CD14-positive monocyte (primary cell): Measurements from ENCODE around the gene DAP3. TPM values are rescaled to one million over a fixed set of nuclear protein-coding genes. Genes with fewer than 3 reads are reported as not detected.
A peak's percentile ranks its signal among the peaks of the same experiment; 100 is the strongest.
"Not testable (repeated sequence)": the region's sequence is repeated elsewhere in the genome, so short reads cannot be mapped to it uniquely, and the experiment has no call there.

Experiments used
- DNase-seq, 3 donors: peaks; one replicate each; pipeline ENCODE4 v3.0.0-alpha.2; 2011 to 2022
- H2AFZ ChIP-seq: 2 replicates; pipeline ENCODE4 v1.6.0; 2012; ENCODE audit warnings: mild to moderate bottlenecking, low read depth, low read length, inconsistent platforms; ENCODE audit not compliant: insufficient read depth, poor library complexity, severe bottlenecking
- H3K27ac ChIP-seq, 2 donors: 1 replicate in 1 of 2; 2 replicates in 1 of 2; pipeline ENCODE4 v1.5.1; 2012 to 2013; ENCODE audit warnings: low read length in 2 of 2, control low read depth in 1 of 2, inconsistent platforms in 1 of 2, low read depth in 1 of 2, mild to moderate bottlenecking in 1 of 2
- H3K27me3 ChIP-seq, 2 donors: one replicate each; pipeline versions ENCODE4 v1.6.0 to v1.6.1; 2011 to 2013; ENCODE audit warnings: low read length in 2 of 2; ENCODE audit not compliant: control insufficient read depth in 2 of 2, insufficient read depth in 2 of 2
- H3K36me3 ChIP-seq, 2 donors: replicated peaks in 1 of 2; 1 replicate in 1 of 2; 2 replicates in 1 of 2; pipeline versions ENCODE4 v1.5.1 to v1.6.1; 2012 to 2013; ENCODE audit warnings: low read length in 2 of 2, control low read depth in 1 of 2, inconsistent platforms in 1 of 2, mild to moderate bottlenecking in 1 of 2; ENCODE audit not compliant: insufficient read depth in 2 of 2, control insufficient read depth in 1 of 2
- H3K4me1 ChIP-seq, 2 donors: 1 replicate in 1 of 2; 2 replicates in 1 of 2; pipeline versions ENCODE4 v1.5.1 to v1.6.1; 2012 to 2013; ENCODE audit warnings: low read length in 2 of 2, control low read depth in 1 of 2, inconsistent platforms in 1 of 2, mild to moderate bottlenecking in 1 of 2, moderate library complexity in 1 of 2; ENCODE audit not compliant: insufficient read depth in 2 of 2, control insufficient read depth in 1 of 2
- H3K4me2 ChIP-seq: replicated peaks from 2 replicates; pipeline ENCODE3; 2012; ENCODE audit warnings: low read length, moderate library complexity, mild to moderate bottlenecking; ENCODE audit not compliant: poor library complexity, severe bottlenecking; ENCODE audit errors: extremely low read depth
- H3K4me3 ChIP-seq, 3 experiments: fragments of 200-600 bp in 1 of 3; sonication (generic) in 1 of 3; replicated peaks in 1 of 3; 1 replicate in 2 of 3; 2 replicates in 1 of 3; pipeline ENCODE4 v1.5.1; 2011 to 2013; ENCODE audit warnings: low read length in 3 of 3, mild to moderate bottlenecking in 3 of 3, control low read depth in 2 of 3, low read depth in 2 of 3, inconsistent platforms in 1 of 3, moderate library complexity in 1 of 3
- H3K79me2 ChIP-seq: 2 replicates; pipeline ENCODE4 v1.6.0; 2012; ENCODE audit warnings: mild to moderate bottlenecking, control low read depth, inconsistent platforms, low read length, moderate library complexity; ENCODE audit not compliant: insufficient read depth
- H3K9ac ChIP-seq: 2 replicates; pipeline ENCODE4 v1.6.0; 2017; ENCODE audit warnings: low read length, mild to moderate bottlenecking; ENCODE audit not compliant: insufficient read depth, poor library complexity, severe bottlenecking
- H3K9me3 ChIP-seq, 2 donors: replicated peaks in 1 of 2; 1 replicate in 1 of 2; 2 replicates in 1 of 2; pipeline versions ENCODE4 v1.5.1 to v1.6.1; 2012 to 2013; ENCODE audit warnings: low read length in 2 of 2, control low read depth in 1 of 2; ENCODE audit not compliant: control insufficient read depth in 1 of 2, insufficient read depth in 1 of 2
- H4K20me1 ChIP-seq: 2 replicates; pipeline ENCODE4 v1.6.0; 2012; ENCODE audit warnings: mild to moderate bottlenecking, low read length, control low read depth, moderate library complexity; ENCODE audit not compliant: insufficient read depth
- H3K27ac Mint-ChIP-seq, 7 donors: one replicate each; pipeline ENCODE4 v1.8.0; 2020; ENCODE audit warnings: mild to moderate bottlenecking in 7 of 7, mixed read lengths in 7 of 7, moderate library complexity in 6 of 7, inconsistent platforms in 2 of 7
- H3K27me3 Mint-ChIP-seq, 3 donors: one replicate each; pipeline ENCODE4 v1.8.0; 2021 to 2022; ENCODE audit warnings: low read depth in 3 of 3, mild to moderate bottlenecking in 3 of 3, mixed read lengths in 3 of 3, moderate library complexity in 3 of 3, inconsistent platforms in 1 of 3
- H3K36me3 Mint-ChIP-seq, 2 donors: one replicate each; pipeline ENCODE4 v1.8.0; 2020; ENCODE audit warnings: mixed read lengths in 2 of 2, inconsistent platforms in 1 of 2, mild to moderate bottlenecking in 1 of 2
- H3K4me1 Mint-ChIP-seq: one replicate; pipeline ENCODE4 v1.8.0; 2020; ENCODE audit warnings: mild to moderate bottlenecking, mixed read lengths
- H3K4me3 Mint-ChIP-seq, 2 donors: one replicate each; pipeline ENCODE4 v1.8.0; 2020; ENCODE audit warnings: mild to moderate bottlenecking in 2 of 2, mixed read lengths in 2 of 2, moderate library complexity in 1 of 2
- H3K9me3 Mint-ChIP-seq, 7 donors: one replicate each; pipeline ENCODE4 v1.8.0; 2020 to 2022; ENCODE audit warnings: mixed read lengths in 7 of 7, mild to moderate bottlenecking in 6 of 7, moderate library complexity in 6 of 7, inconsistent platforms in 2 of 7
- WGBS: methylation state at CpG from one replicate; pipeline ENCODE4 v1.1.5; 2013; ENCODE audit warnings: missing lambda C conversion rate; ENCODE audit not compliant: insufficient coverage; 5-methylcytosine and 5-hydroxymethylcytosine counted together
- intact Hi-C, 2 donors: fragments of 100-400 bp; cut with micrococcal nuclease; formaldehyde crosslinking; loops; one replicate each; pipeline versions ENCODE4 v1.15.0 to v1.15.1; 2023
- polyA plus RNA-seq, 3 donors: library from polyadenylated mRNA; depleted of rRNA in 1 of 3; unstranded in 2 of 3; stranded (reverse) in 1 of 3; fragments of 300-500 nt in 2 of 3; fragments of >200 nt in 1 of 3; fragmentation: Illumina TruSeq in 2 of 3; gene quantifications; 1 replicate in 2 of 3; 2 replicates in 1 of 3; pipeline ENCODE4 v1.2.3, GENCODE V29; 2012 to 2021
- TF ChIP-seq, protein P1 (sequence below): fragments of 200-600 bp; IDR thresholded peaks from one replicate; pipeline ENCODE4 v1.8.0; 2022; ENCODE audit warnings: antibody characterized with exemption, mild to moderate bottlenecking

The DAP3 gene
- polyA plus RNA-seq, 3 donors: 69.0 to 79.3 (median 72.7) TPM

DNA sequence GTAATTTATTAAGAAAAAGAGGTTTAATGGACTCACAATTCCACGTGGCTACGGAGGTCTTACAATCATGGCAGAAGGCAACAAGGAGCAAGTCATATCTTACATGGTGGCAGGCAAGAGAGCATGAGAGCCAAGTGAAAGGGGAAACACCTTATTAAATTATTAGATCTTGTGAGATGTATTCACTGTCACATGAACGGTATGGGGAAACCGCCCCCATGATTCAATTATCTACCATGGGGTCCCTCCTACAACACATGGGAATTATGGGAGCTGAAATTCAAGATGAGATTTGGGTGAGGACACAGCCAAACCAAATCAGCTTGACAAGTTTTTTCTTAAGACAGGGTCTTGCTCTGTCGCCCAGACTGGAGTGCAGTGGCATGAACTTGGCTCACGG is 14.3 kb downstream of the DAP3 start:
- Histone ChIP-seq H3K9me3 (no peaks in the 10 kb centered on the region), H3K27me3 (no peaks in the 10 kb centered on the region), H3K79me2 (peaks cover 70% of the 10 kb centered on the region), H3K4me1 (peaks cover 0 to 4% of the 10 kb centered on the region in 2 donors), H2AFZ (no peak overlapping the region), H3K9ac (no peak overlapping the region), H4K20me1 (peaks cover 23% of the 10 kb centered on the region), H3K4me3 (no peak overlapping the region), H3K27ac (no peak overlapping the region), H3K36me3 (no peaks in the 10 kb centered on the region), H3K4me2 (no peak overlapping the region)
- peaks cover 0 to 4% (median 0%) of the 10 kb centered on the region in 3 donors for H3K27me3 Mint-ChIP-seq
- H3K36me3 Mint-ChIP-seq: peaks cover 2 to 6% of the 10 kb centered on the region in 2 donors
- intact Hi-C loops: no loop called here
- H3K9me3 Mint-ChIP-seq: no peaks in the 10 kb centered on the region
- peak overlapping the region in 1 of 7 donors; percentile 66 for H3K27ac Mint-ChIP-seq
- 100% methylated on average over 2 of the region's 6 CpGs for WGBS
- TF ChIP-seq, protein P1, sequence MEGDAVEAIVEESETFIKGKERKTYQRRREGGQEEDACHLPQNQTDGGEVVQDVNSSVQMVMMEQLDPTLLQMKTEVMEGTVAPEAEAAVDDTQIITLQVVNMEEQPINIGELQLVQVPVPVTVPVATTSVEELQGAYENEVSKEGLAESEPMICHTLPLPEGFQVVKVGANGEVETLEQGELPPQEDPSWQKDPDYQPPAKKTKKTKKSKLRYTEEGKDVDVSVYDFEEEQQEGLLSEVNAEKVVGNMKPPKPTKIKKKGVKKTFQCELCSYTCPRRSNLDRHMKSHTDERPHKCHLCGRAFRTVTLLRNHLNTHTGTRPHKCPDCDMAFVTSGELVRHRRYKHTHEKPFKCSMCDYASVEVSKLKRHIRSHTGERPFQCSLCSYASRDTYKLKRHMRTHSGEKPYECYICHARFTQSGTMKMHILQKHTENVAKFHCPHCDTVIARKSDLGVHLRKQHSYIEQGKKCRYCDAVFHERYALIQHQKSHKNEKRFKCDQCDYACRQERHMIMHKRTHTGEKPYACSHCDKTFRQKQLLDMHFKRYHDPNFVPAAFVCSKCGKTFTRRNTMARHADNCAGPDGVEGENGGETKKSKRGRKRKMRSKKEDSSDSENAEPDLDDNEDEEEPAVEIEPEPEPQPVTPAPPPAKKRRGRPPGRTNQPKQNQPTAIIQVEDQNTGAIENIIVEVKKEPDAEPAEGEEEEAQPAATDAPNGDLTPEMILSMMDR: no peak
- peaks cover 6% of the 10 kb centered on the region for H3K4me1 Mint-ChIP-seq
- DNase-seq: no peak
- H3K4me3 Mint-ChIP-seq: no peak overlapping the region

DNA sequence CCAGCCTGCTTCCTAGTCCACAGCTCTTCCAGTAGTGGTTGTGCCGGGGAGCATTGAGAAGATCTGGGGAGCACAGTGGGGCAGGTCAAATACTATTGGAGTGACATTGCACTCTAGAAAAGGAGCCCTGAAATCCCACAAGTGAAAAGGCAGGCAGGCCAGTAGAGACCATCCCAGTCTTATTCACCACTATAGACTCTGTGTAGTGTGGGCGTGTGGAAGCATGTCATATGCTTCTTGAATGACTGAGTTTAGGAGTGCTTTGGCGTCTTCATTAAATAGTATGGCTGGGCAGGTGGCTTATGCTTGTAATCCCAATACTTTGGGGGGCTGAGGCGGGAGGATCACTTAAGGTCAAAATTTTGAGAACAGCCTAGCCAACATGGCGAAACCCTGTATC is 15.5 kb downstream of the DAP3 start:
- H3K9ac ChIP-seq, H3K36me3 ChIP-seq, H3K27ac Mint-ChIP-seq, H3K4me2 ChIP-seq, H3K4me1 ChIP-seq, H3K27me3 Mint-ChIP-seq, H3K27me3 ChIP-seq, H3K9me3 Mint-ChIP-seq, H3K27ac ChIP-seq, intact Hi-C loops, H3K4me1 Mint-ChIP-seq, H2AFZ ChIP-seq, H3K9me3 ChIP-seq, DNase-seq, H3K4me3 ChIP-seq, H3K4me3 Mint-ChIP-seq: not testable (repeated sequence)
- Histone ChIP-seq H3K79me2 (peaks cover 70% of the 10 kb centered on the region), H4K20me1 (peaks cover 23% of the 10 kb centered on the region)
- H3K36me3 Mint-ChIP-seq: peaks cover 2 to 11% of the 10 kb centered on the region in 2 donors
- WGBS: no CpG with 5 or more reads among the region's 5 CpGs
